Measurements from ENCODE around the gene ATP1B3. TPM values are rescaled to one million over a fixed set of nuclear protein-coding genes. Genes with fewer than 3 reads are reported as not detected.
"Not testable (repeated sequence)": the region's sequence is repeated elsewhere in the genome, so short reads cannot be mapped to it uniquely, and the experiment has no call there.

Gene ATP1B3
- total RNA-seq, 1 donor from 2014 or later, result 61.1 TPM

GRCh38 chr3:141887051-141887450, 10.6 kb downstream of the ATP1B3 start:
- no peak overlapping the region for H3K4me3 Mint-ChIP-seq
- peaks cover 3% of the 10 kb centered on the region for H3K4me1 Mint-ChIP-seq
- intact Hi-C loops (cut with micrococcal nuclease), result no loop called here
- peaks cover 23% of the 10 kb centered on the region for H3K36me3 Mint-ChIP-seq (ENCODE audit: low read depth)
- ATAC-seq (ENCODE audit: low read depth) (no peak), DNase-seq (no peak)
- H3K9me3 Mint-ChIP-seq, result peaks cover 5% of the 10 kb centered on the region
- no peaks in the 10 kb centered on the region for H3K27me3 Mint-ChIP-seq
- CTCF ChIA-PET, result no interaction called here
- TF ChIP-seq CTCF (IDR thresholded peaks at IDR 0.05), result no peak
- POLR2A ChIA-PET, result no interaction called here
- no peak overlapping the region for H3K27ac Mint-ChIP-seq

GRCh38 chr3:141888548-141888947, 12.1 kb downstream of the ATP1B3 start:
- H3K27ac Mint-ChIP-seq; POLR2A ChIA-PET; H3K4me3 Mint-ChIP-seq; H3K27me3 Mint-ChIP-seq; ATAC-seq (ENCODE audit: low read depth); intact Hi-C loops (cut with micrococcal nuclease); CTCF ChIA-PET; H3K9me3 Mint-ChIP-seq; DNase-seq; H3K4me1 Mint-ChIP-seq: not testable (repeated sequence)
- peaks cover 22% of the 10 kb centered on the region for H3K36me3 Mint-ChIP-seq (ENCODE audit: low read depth)

GRCh38 chr3:141894524-141895176, 18.2 kb downstream of the ATP1B3 start:
- intact Hi-C loops (cut with micrococcal nuclease), result no loop called here

GRCh38 chr3:141895731-141896130, 19.3 kb downstream of the ATP1B3 start:
- intact Hi-C loops (cut with micrococcal nuclease), result no loop called here
- no peak for TF ChIP-seq CTCF (IDR thresholded peaks at IDR 0.05)
- no peak overlapping the region for H3K4me3 Mint-ChIP-seq
- H3K27me3 Mint-ChIP-seq, result no peaks in the 10 kb centered on the region
- no peak overlapping the region for H3K27ac Mint-ChIP-seq
- H3K36me3 Mint-ChIP-seq (ENCODE audit: low read depth), result peaks cover 29% of the 10 kb centered on the region
- H3K4me1 Mint-ChIP-seq, result peaks cover 2% of the 10 kb centered on the region
- DNase-seq (no peak), ATAC-seq (ENCODE audit: low read depth) (no peak)
- POLR2A ChIA-PET, result no interaction called here
- CTCF ChIA-PET, result no interaction called here
- peaks cover 12% of the 10 kb centered on the region for H3K9me3 Mint-ChIP-seq

More at GRCh38 chr3:141894524-141895176, 18.2 kb downstream of the ATP1B3 start:
- ATAC-seq (ENCODE audit: low read depth) (no peak), DNase-seq (no peak)
- H3K9me3 Mint-ChIP-seq, result peaks cover 6% of the 10 kb centered on the region
- H3K4me3 Mint-ChIP-seq, result no peak overlapping the region
- POLR2A ChIA-PET, result no interaction called here
- peaks cover 25% of the 10 kb centered on the region for H3K36me3 Mint-ChIP-seq (ENCODE audit: low read depth)
- CTCF ChIA-PET, result interaction anchor here (2.0 kb wide), 1 partner anchor 19 kb away, joined by 6 read pairs; no protein-coding TSS in a partner anchor
- no peak for TF ChIP-seq CTCF (IDR thresholded peaks at IDR 0.05)
- H3K4me1 Mint-ChIP-seq, result peaks cover 2% of the 10 kb centered on the region
- no peaks in the 10 kb centered on the region for H3K27me3 Mint-ChIP-seq
- H3K27ac Mint-ChIP-seq, result no peak overlapping the region

GRCh38 chr3:141898908-141899307, 22.5 kb downstream of the ATP1B3 start:
- Mint-ChIP-seq H3K4me3 (no peak overlapping the region), H3K9me3 (peaks cover 12% of the 10 kb centered on the region), H3K4me1 (peaks cover 14% of the 10 kb centered on the region), H3K27me3 (no peaks in the 10 kb centered on the region), H3K27ac (no peak overlapping the region), H3K36me3 (ENCODE audit: low read depth) (peaks cover 32% of the 10 kb centered on the region)
- no peak for ATAC-seq (ENCODE audit: low read depth)
- intact Hi-C loops (cut with micrococcal nuclease), result no loop called here
- DNase-seq, result no peak
- CTCF ChIA-PET, result no interaction called here
- POLR2A ChIA-PET, result no interaction called here
- TF ChIP-seq CTCF (IDR thresholded peaks at IDR 0.05), result no peak

DNA sequence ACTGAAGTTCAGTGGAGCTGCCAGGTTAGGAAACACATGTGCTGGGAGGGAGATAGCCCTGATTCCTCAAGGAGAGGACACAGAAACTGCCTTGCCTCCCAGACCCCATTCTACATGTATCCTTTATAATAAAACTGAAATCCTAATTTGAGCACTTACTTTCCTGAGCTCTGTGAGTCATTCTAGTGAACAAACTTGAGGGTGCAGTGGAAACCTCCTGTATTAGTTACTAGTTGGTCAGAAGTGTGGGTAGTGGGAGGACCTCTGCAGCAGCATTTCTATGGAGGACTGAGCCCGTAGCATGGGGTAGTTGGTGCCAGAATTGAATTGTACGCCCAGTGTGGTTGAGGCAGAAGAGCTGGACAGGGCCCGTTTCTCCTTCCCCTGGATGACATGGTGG, 23.9 kb downstream of the ATP1B3 start:
- Mint-ChIP-seq H3K27ac (no peak overlapping the region), H3K4me1 (peaks cover 14% of the 10 kb centered on the region)
- ATAC-seq (ENCODE audit: low read depth), result no peak

More for the DNA sequence above, 23.9 kb downstream of the ATP1B3 start:
- no peak for TF ChIP-seq CTCF (IDR thresholded peaks at IDR 0.05)
- Mint-ChIP-seq H3K4me3 (no peak overlapping the region), H3K9me3 (peaks cover 12% of the 10 kb centered on the region), H3K36me3 (ENCODE audit: low read depth) (peaks cover 40% of the 10 kb centered on the region), H3K27me3 (no peaks in the 10 kb centered on the region)
- CTCF ChIA-PET, result interaction anchor here (1.5 kb wide), 1 partner anchor 13 kb away, joined by 5 read pairs; no protein-coding TSS in a partner anchor
- DNase-seq, result no peak
- POLR2A ChIA-PET, result no interaction called here
- intact Hi-C loops (cut with micrococcal nuclease), result no loop called here

All from activated B cell treated with CpG ODN at 0.5 μM for 24 hours (primary cell).